HG02970 (cell line): Measurements from ENCODE around the gene DPF1.

Experiments
- ATAC-seq: cut with Tn5 transposase; IDR thresholded peaks from one replicate; pipeline ENCODE4 v1.9.1; 2021; ENCODE audit warnings: mild to moderate bottlenecking, moderate library complexity, moderate number of reproducible peaks; ENCODE audit not compliant: unreplicated experiment, low FRiP score

Gene DPF1

GRCh38 chr19:38221919-38222830 lies 1.8 kb downstream of the DPF1 start:
- no peak for ATAC-seq

GRCh38 chr19:38221421-38221820 lies 2.6 kb downstream of the DPF1 start:
- no peak for ATAC-seq

GRCh38 chr19:38219221-38219620 lies 4.8 kb downstream of the DPF1 start:
- ATAC-seq, result no peak

- no peak for ATAC-seq
Observed at GRCh38 chr19:38218204-38218603, 5.8 kb downstream of the DPF1 start.

- ATAC-seq, result no peak
Observed at GRCh38 chr19:38216785-38217641, 7.0 kb downstream of the DPF1 start.

GRCh38 chr19:38213911-38214625 lies 10.0 kb downstream of the DPF1 start:
- no peak for ATAC-seq

- no peak for ATAC-seq
Observed at GRCh38 chr19:38213469-38213868, 10.6 kb downstream of the DPF1 start.

GRCh38 chr19:38211766-38212165 lies 12.3 kb downstream of the DPF1 start:
- ATAC-seq, result no peak

- no peak for ATAC-seq
Observed at GRCh38 chr19:38211151-38211591, 12.9 kb downstream of the DPF1 start.

- ATAC-seq, result no peak
Observed at GRCh38 chr19:38210458-38210987, 13.5 kb downstream of the DPF1 start.

- ATAC-seq, result no peak
Observed at GRCh38 chr19:38209671-38210457, 14.2 kb downstream of the DPF1 start.

GRCh38 chr19:38209152-38209551 lies 14.9 kb downstream of the DPF1 start:
- ATAC-seq, result no peak

GRCh38 chr19:38208571-38208970 lies 15.5 kb downstream of the DPF1 start:
- no peak for ATAC-seq

- ATAC-seq, result no peak
Observed at GRCh38 chr19:38207543-38207942, 16.5 kb downstream of the DPF1 start.

GRCh38 chr19:38206928-38207327 lies 17.1 kb downstream of the DPF1 start:
- no peak for ATAC-seq

- no peak for ATAC-seq
Observed at GRCh38 chr19:38206006-38206745, 17.8 kb downstream of the DPF1 start.

- ATAC-seq, result no peak
Observed at GRCh38 chr19:38204728-38205127, 19.3 kb downstream of the DPF1 start.

GRCh38 chr19:38204096-38204495 lies 19.9 kb downstream of the DPF1 start:
- ATAC-seq, result no peak

GRCh38 chr19:38203197-38203596 lies 20.8 kb downstream of the DPF1 start:
- ATAC-seq, result no peak
